GM21619 (cell line): ENCODE measurements around the gene ISG20.
"Not testable (repeated sequence)": the region's sequence is repeated elsewhere in the genome, so short reads cannot be mapped to it uniquely, and the experiment has no call there.

ENCODE experiments used
- ATAC-seq: cut with Tn5 transposase; IDR thresholded peaks from one replicate; pipeline ENCODE4 v1.9.1; 2021; ENCODE audit not compliant: unreplicated experiment

ISG20 gene

DNA sequence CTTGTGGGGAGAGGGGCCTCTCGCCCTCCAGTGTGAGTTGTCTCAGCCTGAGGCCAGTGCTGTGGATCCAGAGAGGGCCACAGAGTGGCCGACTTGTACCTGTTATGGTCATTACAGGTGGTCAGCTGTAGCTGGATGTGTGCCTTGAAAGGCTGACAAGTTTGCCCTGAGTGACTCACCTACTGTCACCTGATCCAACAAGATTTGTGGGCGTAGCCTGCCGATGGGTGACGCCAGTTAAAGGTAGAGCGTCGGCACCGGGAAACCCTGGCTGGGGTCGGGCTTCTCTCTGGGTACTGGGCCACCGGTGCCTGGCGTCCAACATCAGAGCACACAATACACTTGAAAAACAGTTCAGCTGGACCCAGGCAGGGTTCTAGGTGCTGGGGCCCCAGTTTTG is 2.8 kb upstream of the ISG20 start:
- no peak for ATAC-seq

DNA sequence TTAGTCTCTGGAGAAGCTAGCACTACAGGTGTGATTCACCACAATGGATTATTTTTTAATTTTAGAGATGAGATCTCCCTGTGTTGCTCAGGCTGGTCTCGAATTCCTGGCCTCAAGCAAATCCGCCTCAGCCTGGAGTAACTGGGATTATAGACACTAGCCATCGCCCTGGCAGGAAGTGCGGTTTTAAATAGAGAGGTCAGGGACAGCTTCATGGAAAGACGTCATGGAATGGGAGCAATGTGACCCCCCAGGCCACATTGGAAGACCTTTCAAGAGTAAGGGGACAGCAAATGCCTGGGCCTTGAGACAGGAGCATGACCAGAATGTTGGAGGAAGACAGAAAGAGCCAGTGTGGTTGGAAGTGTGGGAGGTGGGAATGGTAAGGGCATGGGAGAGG is 2.2 kb upstream of the ISG20 start:
- no peak for ATAC-seq

DNA sequence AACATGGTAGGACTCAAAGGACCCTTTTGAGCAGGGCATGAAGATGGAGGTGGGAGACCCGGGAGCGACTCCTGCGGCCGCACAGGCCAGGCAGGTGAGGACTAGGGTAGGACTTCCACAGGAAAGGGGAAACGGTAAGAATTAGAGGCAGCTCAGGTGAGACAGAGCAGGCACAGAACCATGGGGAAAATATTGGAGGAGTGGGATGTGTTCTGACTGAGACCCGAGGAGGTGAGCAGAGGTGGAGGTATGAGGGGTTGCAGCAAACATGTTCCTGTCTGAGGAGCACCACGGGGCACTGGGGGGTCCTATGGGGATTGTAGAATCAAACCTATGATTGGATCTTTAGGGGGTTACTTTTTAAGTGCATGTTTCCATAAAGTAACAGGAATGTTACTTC is 1.4 kb upstream of the ISG20 start:
- no peak for ATAC-seq

DNA sequence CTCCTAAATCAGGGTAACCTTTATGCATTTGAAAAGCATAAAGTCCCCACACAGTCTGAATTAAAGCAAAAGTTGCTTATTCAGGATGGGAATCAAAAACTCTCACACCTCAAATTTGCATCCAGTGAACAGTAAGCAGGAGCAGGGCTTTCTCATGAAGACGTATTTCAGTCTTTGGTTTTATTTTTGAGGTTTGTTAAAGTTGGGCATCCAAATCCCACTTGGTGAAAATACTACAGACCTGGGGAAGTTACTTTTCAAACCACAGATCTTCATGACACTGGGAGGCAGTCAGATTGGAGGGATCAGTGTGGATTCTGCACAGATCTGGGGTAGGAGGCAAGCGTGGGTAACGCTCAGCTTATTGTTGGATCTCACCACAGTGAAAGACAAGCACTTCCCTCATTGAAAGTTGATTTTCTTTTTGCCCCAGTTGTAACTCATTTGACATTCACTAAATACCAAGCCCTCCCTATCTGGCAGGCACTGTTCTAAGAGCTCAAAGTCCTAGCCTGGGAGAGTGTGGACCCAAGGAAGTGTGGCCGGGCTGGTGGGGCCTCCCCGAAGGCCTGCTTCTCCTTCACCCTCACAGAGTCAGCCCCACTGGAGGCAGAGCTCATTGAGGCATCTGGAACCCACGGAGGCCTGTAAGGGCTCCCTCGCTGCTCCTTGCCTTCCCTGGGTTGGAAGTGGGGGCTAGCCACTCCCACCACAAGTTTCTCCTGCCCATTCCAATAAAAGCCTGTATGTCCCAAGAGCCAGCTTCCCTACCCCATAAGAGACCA is 783 bp upstream of the ISG20 start:
- ATAC-seq, result no peak

DNA sequence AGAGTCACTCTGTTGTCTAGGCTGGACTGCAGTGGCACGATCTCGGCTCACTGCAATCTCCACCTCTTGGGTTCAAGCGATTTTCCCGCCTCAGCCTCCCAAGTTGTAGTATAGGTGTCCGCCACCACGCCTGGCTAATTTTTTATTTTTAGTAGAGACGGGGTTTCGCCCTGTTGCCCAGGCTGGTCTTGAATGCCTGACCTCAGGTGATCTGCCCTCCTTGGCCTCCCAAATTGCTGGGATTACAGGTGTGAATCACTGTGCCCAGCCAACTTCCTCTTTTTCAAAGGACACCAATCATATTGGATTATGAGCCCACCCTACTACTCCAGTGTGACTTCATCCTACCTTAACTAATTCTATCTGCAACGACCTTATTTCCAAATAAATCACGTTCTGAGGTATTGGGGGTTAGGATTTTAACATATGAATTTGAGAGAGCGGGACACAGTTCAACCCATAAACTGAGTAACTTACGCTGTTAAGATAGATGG is 3.2 kb downstream of the ISG20 start:
- no peak for ATAC-seq

DNA sequence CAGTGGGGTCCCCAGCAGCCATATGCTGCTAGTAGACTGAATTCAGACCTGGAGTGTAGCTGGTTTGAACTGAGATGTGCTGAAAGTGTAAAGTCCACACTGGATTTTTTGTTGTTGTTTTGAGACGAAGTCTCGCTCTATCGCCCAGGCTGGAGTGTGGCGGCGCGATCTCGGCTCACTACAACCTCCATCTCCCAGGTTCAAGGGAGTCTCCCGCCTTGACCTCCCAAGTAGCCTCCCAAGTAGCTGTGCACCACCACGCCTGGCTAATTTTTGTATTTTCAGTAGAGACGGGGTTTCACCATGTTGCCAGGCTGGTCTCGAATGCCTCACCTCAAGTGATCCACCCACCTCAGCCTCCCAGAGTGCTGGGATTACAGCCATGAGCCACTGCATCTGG is 3.7 kb downstream of the ISG20 start:
- not testable (repeated sequence) for ATAC-seq

DNA sequence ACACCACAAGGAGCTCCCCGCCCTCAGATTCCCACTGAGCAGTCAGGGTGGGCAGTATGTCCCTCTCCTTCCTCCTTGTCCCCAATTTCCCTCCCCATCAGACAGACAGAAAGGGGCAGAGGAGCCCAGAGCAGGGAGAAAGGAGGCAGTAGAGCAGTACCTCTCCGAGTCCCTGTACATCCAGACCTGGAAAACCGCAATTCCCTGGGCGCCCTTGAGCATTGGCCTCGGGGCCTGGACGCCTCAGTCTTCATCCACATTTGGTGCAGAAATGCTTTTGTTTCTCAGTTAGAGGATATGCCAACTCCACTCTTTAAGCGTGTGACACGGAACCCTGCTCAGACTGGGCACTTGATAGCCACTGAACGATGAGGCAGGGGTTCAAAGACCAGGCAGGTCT is 5.9 kb downstream of the ISG20 start:
- no peak for ATAC-seq

DNA sequence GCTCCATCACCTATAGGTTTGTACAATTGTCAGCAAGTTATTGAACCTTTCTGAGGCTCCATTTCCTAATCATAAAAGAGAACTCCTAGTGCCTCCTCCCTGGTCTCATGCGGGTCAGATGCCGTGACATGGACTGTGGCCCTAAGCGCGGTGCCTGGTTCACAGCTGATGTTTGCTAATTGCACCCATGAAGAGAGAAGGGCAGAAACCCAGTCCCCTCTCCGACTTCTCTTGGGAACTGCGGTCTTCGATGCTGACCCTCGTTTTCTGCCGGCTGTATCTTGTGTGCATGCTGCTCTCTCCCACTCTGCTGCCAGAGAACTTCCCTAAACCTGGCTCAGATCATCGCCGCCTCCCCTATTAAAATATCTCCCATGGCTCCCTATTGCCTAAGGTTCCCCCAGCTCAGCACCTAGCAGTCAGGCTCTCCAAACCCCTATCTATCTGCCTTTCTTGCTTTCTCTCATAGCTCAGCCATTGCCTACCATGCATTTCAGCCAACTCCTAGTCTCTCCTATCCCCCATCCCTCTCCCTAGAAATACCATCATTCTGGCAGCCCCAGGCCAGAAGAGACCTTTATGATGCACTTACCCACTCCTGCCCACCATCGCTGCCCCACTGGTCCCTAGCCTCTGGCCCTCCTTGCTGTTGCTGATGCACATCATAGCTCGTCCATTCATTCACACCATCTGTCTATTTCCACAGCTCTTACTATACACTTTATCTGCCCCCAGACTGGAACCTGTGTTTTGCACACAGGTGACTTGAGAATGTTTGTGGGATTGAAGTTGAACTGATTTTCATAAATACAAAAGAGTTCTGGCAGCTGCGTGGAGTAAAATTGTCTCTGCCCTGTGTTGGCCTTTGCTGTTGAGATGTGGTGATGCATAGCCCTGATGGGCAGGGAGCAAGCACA is 6.6 kb downstream of the ISG20 start:
- no peak for ATAC-seq

DNA sequence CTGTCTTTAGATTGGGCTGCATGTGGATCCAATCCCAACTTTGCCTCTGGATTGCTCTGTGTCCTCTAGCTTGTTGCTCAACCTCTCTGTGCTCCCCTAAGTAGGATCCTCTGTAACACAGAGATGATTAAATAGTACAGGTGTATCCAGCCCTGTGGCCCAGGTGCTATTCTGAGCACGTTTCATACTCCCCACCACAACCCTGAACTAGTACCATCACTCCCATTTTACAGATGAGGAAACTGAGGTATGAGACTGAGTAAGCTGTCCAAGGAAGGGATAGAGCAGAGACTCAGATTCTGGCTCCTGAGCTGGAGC is 7.2 kb downstream of the ISG20 start:
- no peak for ATAC-seq

DNA sequence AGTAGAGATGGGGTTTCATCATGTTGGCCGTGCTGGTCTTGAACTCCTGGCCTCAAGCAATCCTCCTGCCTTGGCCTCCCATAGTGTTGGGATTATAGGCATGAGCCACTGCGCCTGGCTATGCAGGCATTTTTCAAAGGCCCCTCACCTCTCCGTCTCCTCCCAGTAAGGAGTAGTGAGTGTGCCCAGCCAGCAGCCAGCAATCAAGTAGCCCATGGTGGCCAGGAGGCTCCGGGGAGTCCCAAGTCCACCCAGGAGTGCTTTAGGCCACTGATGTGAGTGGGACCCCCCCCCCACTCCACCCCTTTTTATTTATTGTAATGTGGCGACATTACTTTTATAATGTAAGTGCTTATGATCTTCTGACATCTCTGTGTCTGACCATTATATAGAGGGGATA is 8.1 kb downstream of the ISG20 start:
- no peak for ATAC-seq

DNA sequence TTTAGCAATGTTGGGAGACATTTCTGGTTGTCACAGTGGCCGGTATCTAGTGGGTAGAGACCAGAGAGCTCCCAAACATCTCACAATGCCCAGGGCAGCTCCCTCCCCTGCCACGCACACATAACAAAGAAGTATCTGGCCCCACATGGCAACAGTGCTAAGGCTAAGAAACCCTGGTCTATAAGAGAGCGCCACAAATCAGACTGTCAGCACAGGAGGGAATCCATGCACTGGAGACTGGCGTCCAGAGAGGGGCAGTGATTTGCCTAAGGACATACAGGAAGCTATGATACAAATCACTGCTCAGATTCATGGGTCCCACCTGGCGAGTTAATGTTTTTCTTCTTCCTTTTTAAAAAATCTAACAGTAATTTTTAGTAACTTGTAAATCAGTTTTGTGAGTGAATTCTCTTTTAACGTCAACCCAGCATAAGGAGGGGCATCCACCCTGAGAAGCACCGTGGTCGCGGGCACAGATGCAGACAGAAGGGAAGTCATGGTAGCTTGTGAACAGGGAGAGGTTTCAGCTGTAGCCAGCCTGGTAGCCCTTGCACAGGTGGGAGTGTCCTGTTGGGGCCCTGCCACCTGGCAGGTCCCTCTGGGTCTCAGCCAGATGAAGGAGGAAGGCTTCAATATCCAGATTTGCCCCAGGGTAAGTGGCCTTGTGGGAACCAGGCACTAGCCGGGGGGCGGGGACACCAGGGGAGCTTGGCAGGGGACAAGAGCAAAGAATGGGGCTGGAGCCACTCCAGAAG is 8.7 kb downstream of the ISG20 start:
- no peak for ATAC-seq

DNA sequence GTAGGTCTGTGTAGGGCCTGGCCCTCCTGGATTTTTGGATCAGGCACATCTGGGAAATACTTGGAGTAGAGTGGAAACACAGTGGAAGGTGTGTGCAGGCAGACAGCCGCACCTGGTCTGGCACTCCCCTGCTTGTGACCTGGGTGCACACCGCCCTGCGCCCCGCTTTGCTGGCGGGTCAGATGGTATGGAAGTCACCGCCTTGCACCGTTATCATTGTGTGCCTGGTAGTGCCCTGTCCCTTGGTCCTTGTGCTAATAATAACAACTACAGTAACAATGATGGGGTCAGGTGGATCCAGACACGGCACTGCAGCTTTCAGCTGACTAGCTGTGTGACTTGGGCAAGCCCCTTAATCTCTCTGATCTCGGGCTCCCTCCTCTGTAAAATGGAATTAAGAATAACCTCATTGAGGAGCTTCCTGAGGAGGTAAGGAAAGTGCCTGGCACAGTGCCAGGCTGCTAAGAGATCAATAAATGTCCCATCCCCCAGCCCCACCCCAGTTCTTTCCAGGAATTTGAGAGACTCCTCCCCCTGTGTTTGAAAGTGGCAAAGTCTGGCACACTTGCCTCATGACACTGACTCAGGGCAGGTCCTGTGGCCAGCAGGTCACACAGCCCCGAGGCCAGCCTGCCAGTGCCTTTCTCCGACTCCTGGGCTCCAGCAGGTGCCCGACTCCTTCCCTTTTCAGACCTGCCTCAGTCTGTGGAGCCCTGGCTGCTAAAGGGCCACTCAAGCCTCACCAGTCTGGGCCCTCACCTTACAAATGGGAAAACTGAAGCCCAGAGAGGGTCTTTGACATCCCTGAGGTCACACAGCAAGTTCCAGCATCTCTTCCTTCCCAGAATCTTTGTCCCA is 9.8 kb downstream of the ISG20 start:
- no peak for ATAC-seq

DNA sequence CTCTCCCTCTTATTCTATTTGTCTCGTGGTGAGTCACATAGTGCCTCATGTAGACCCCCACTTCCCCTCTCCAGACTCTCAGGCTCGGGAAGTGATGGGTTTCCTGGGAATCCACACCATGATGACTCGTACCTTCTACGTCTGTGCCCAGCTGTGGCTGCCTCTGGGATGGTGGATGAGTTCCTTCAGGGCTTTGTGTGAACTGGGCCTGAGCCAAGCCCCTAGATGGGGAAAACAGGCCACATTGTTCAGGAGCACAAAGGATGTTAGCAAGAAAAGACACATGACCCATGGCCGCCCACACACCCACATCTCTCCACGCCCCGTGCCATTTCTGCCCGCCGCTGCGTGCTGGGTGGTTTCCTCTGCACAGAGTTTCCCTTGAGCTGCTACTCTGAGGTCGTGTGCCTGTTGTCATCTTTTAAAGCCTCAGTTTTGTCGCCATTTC is 10.5 kb downstream of the ISG20 start:
- ATAC-seq, result peak; percentile 56

DNA sequence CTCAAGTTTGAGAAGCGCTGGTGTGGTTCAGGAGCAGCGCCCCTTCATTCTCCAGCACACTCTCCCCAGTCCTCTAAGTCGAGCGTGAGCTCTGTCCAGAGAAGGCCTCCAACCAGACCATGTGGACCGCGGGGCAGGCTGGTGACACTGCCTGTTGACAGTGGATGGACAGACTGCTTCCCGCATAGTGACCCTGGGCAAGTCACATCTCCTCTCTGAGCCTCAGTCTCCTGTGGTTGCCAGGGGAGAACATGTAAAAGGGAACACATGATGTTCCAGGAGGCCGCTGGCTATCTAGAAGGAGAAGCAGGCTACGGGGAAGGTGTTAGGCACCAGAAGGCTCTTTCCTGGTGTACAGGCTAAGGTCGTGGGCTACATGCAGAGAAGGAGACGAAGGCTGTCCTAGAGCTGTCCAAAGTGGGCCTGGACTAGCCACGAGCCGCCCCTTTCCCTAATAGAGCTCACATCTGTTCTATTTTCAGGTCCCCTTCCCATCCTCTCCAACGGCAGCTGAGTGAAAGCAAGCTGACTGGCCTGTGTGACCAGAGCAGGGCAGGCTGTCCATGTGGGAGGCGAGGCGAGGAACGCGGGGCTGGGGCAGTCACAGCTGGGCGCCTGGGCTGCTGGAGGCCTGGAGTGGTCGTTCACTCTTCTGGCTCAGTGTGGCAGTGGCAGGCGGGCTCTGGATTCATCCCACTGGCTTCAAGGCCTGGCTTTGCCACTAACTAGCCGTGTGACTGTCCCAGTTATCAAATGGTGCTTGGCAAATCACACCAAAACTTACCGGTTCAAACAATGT is 11.1 kb downstream of the ISG20 start:
- ATAC-seq, result no peak

DNA sequence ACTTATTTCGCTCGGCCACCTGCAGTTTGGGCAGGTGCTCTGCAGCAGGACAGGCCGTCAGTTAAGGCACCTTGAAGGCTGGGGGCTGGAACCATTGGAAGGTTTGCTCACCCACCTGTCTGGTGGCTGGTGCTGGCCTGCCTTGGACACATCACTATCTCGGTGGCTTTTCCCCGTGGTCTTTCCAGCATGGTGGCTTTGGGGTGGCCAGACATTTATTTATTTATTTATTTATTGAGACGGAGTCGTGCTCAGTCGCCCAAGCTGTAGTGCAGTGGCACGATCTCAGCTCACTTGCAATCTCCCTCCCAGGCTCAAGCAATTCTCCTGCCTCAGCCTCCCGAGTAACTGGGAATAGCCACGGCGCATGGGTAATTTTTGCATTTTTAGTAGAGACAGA is 11.7 kb downstream of the ISG20 start:
- ATAC-seq, result no peak

DNA sequence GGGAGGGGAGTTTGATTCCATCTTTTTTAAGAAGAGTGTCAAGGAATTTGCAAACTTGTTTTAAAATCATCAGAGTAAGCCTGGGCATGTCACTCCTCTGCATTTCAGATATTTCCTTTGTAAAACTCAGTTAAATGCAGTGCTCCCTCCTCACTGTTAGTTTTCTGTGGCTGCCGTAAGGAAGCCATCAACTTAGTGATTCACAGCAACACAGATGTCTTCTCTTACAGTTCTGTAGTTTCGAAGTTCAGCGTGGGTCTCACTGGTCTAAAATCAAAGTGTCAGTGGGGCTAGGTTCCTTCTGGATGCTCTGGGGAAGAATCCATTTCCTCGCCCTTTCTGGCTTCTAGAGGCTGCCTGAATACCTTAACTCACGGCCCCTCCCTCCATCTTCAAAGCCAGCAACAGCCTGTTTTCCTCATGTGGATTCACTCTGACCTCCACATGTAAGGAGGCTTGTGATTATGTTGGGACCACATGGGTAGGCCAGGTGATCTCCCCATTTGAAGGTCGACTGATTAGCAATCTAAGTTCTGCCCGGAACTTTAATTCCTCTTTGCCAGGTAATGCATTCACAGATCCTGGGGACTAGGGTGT is 12.4 kb downstream of the ISG20 start:
- ATAC-seq, result no peak

DNA sequence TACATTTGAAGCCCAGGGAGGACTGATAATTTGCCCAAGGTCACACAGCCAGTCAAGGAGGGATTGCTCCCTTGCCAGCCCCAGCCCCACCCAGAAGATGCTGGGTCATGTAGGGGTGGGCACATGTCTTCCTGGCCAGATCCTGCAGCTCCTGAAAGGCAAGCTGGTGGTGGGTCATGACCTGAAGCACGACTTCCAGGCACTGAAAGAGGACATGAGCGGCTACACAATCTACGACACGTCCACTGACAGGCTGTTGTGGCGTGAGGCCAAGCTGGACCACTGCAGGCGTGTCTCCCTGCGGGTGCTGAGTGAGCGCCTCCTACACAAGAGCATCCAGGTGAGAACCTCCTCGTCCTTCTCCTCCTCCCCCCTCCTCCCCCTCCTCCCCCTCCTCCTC is 13.2 kb downstream of the ISG20 start:
- ATAC-seq, result no peak

DNA sequence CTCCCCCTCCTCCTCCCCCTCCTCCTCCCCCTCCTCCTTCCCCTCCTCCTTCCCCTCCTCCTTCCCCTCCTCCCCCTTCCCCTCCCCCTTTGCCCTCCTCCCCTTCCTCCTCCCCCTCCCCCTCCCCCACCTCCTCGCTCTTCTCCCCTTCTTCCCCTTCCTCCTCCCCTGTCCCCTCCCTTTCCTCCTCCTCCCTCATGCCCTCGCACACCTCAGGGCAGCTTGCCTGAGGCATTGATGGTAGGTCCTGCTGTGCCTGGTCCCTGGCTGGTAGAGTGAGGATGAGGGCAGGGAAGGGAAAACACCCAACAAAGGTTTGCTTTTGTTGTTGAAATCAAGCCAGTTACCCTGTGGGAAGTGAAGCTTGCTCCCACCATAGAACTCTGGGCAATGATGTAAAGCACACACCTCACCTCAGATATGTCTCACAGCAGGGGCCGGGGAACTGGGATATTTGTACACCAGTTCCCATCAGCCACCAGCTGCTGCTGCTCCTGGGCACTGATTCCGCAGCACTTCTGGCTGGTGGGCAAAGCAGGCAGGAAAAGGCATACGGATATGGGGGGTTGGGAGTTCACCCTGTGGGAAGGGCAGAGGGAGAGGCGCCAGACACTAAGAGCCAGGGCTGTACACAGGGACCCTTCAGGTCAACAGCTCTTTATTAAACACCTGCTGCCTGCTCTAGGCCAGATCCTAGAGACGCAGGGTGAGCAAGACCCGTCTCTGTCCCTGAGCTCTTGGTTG is 13.8 kb downstream of the ISG20 start:
- no peak for ATAC-seq
